Activated CD4-positive, alpha-beta memory T cell treated with anti-CD3 and anti-CD28 coated beads for 36 hours (primary cell): ENCODE data around the gene CDK17. TPM values are rescaled to one million over a fixed set of nuclear protein-coding genes. Genes with fewer than 3 reads are reported as not detected.
"Not testable (repeated sequence)": the region's sequence is repeated elsewhere in the genome, so short reads cannot be mapped to it uniquely, and the experiment has no call there.

Source experiments
- CTCF ChIA-PET: fragments of 350-600 bp; sonication (Branson Sonifier 250); formaldehyde crosslinking; loops from one replicate; lab custom pipeline; 2021; ENCODE audit warnings: antibody characterized with exemption, inconsistent platforms; lab: Charles Lee
- POLR2A ChIA-PET: fragments of 350-600 bp; sonication (Branson Sonifier 250); formaldehyde crosslinking; loops from one replicate; lab custom pipeline; 2021; ENCODE audit warnings: antibody characterized with exemption; lab: Charles Lee
- DNase-seq: peaks from one replicate; pipeline ENCODE4 v3.0.0-alpha.2; 2020
- H3K27ac Mint-ChIP-seq: one replicate; pipeline ENCODE4 v1.8.0; 2021; ENCODE audit warnings: mixed read lengths
- H3K27me3 Mint-ChIP-seq: one replicate; pipeline ENCODE4 v1.8.0; 2021; ENCODE audit warnings: mixed read lengths
- H3K36me3 Mint-ChIP-seq: one replicate; pipeline ENCODE4 v1.8.0; 2021; ENCODE audit warnings: mixed read lengths
- H3K4me1 Mint-ChIP-seq: one replicate; pipeline ENCODE4 v1.8.0; 2021; ENCODE audit warnings: low read depth, mixed read lengths
- H3K4me3 Mint-ChIP-seq: one replicate; pipeline ENCODE4 v1.8.0; 2021; ENCODE audit warnings: mild to moderate bottlenecking, mixed read lengths
- H3K9me3 Mint-ChIP-seq: one replicate; pipeline ENCODE4 v1.8.0; 2021; ENCODE audit warnings: mixed read lengths
- intact Hi-C: fragments of 100-400 bp; cut with micrococcal nuclease; formaldehyde crosslinking; loops from one replicate; pipeline ENCODE4 v1.15.1; 2023
- total RNA-seq, 2 experiments: library from RNA; stranded (reverse); gene quantifications; one replicate each; pipeline ENCODE4 v1.2.3, GENCODE V29; 2021

The CDK17 gene
- total RNA-seq, 2 experiments from 2014 or later, result 34.5 to 35.7 TPM

DNA sequence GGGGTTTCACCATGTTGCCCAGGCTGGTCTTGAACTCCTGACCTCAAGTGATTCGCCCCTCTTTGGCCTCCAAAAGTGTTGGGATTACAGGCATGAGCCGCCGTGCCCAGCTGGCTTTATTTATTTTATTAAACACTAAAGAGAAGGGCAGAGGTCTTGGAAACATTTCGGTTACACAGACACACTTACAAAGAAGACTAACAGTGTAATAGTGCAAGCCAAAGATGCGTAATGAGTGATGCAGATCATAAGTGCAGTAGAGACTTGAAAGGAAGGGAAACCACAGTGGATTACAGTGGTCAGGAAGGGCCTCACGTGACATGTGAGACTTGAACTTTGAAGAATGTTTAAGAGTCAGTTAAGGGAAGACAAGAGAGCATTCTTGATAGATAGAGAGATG, 33.9 kb upstream of the CDK17 start:
- ChIA-PET POLR2A (interaction anchor here (2.3 kb wide), 1 partner anchor 11 kb away, joined by 15 read pairs; no protein-coding TSS in a partner anchor), CTCF (interaction anchor here (1.8 to 3.1 kb wide), 3 partner anchors 11 to 33 kb away, joined by 6 to 14 read pairs (median 9); no protein-coding TSS in a partner anchor)
- no peaks in the 10 kb centered on the region for H3K9me3 Mint-ChIP-seq
- DNase-seq, result peak; percentile 88
- no peaks in the 10 kb centered on the region for H3K36me3 Mint-ChIP-seq
- peaks cover 31% of the 10 kb centered on the region for H3K4me1 Mint-ChIP-seq
- H3K4me3 Mint-ChIP-seq, result peak overlapping the region; percentile 4
- intact Hi-C loops, result loop anchor here (1.0 to 2.0 kb wide), 6 partner anchors 9 to 239 kb away; partner anchors contain the start of gene CFAP54
- H3K27me3 Mint-ChIP-seq, result no peaks in the 10 kb centered on the region
- peak overlapping the region; percentile 68 for H3K27ac Mint-ChIP-seq

DNA sequence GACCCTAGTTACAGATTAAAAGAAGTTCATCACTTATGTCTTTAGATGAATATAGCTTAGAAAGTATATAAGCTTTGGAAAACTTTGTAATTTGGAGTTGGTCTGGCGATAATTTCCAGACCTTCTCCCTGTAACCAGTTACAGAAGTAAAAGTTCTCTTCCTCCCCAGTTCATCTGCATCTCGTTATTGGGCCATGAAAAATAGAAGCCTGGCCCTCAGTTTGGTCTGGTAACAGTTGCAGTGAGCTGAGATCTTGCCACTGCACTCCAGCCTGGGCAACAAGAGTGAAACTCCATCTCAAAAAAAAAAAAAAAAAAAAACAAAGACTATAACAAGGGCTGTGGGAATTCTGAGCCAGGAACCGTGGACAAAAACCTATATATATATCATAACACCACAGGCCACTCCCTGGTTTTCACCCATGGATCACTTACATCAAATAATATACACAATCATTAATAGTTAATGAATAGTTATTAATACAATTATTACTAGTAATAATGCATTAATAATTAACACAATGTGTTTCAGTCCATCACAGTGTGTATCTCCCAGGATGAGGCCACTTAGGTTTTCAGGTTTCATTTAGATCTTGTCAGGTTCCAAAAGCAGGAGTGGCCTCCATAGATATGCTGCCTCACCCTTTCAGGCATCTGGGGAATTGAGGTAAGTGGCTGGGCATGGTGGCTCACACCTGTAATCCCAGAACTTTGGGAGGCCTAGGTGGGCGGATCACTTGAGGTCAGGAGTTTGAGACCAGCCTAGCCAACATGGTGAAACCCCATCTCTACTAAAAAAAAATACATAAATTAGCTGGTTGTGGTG, 32.5 kb upstream of the CDK17 start:
- H3K4me3 Mint-ChIP-seq, H3K27me3 Mint-ChIP-seq, H3K9me3 Mint-ChIP-seq, intact Hi-C loops, H3K27ac Mint-ChIP-seq, DNase-seq, H3K36me3 Mint-ChIP-seq: not testable (repeated sequence)
- peaks cover 43% of the 10 kb centered on the region for H3K4me1 Mint-ChIP-seq
- CTCF ChIA-PET, result interaction anchor here (1.9 kb wide), 1 partner anchor 31 kb away, joined by 9 read pairs; no protein-coding TSS in a partner anchor
- POLR2A ChIA-PET, result interaction anchor here (2.3 kb wide), 1 partner anchor 13 kb away, joined by 15 read pairs; no protein-coding TSS in a partner anchor

DNA sequence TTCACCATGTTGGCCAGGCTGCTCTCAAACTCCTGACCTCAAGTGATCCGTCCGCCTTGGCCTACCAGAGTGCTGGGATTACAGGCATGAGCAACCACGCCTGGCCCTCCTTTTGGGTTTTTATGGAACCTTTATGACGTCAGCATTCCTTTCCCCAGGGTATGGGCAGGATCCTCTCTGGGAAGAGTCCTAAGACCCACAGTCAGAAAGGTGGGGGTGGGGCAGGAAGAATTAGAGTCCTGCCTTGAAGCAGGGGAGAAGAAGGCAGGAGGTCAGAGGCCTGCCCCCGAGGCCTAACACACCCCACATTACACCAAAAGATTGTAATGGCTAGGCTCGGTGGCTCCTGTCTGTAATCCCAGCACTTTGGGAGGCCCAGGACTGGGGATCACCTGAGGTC, 30.8 kb upstream of the CDK17 start:
- intact Hi-C loops, result no loop called here
- no peak overlapping the region for H3K4me3 Mint-ChIP-seq
- peaks cover 53% of the 10 kb centered on the region for H3K4me1 Mint-ChIP-seq
- no peaks in the 10 kb centered on the region for H3K9me3 Mint-ChIP-seq
- H3K27me3 Mint-ChIP-seq, result no peaks in the 10 kb centered on the region
- ChIA-PET CTCF (interaction anchor here (1.1 kb wide), 1 partner anchor 86 kb away, joined by 3 read pairs; no protein-coding TSS in a partner anchor), POLR2A (no interaction called here)
- no peak for DNase-seq
- no peak overlapping the region for H3K27ac Mint-ChIP-seq
- no peaks in the 10 kb centered on the region for H3K36me3 Mint-ChIP-seq

DNA sequence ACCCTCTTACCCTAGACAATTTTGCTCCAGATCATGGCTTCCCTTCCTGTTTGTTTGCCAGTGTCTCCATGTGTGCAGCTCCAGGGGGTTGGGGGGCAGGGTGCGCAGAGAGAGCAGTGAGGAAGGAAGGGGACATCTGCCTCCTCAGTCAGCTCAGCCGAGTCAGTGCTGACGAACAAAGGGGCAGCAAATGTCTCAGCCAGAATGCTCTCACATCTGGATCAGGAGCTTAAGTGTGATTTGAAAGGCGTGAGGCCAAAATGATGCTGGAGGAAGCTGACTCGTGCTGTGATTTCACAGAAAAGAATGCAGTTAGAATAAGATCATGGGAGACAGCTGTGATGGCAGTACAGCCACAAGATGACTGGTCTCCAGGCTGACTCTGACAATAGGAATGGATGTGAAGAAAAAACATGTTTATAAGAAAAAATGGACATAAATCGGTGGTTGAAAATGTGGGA, 27.1 kb upstream of the CDK17 start:
- H3K9me3 Mint-ChIP-seq, result no peaks in the 10 kb centered on the region
- H3K4me1 Mint-ChIP-seq, result peaks cover 47% of the 10 kb centered on the region
- ChIA-PET CTCF (interaction anchor here (1.2 to 1.4 kb wide), 3 partner anchors 18 to 212 kb away, joined by 3 to 4 read pairs (median 3); partner anchors contain the start of gene CDK17), POLR2A (interaction anchor here (0.6 to 1.2 kb wide), 3 partner anchors 9 to 232 kb away, joined by 3 to 4 read pairs (median 3); no protein-coding TSS in a partner anchor)
- peak overlapping the region; percentile 17 for H3K4me3 Mint-ChIP-seq
- DNase-seq, result peak; percentile 76
- intact Hi-C loops, result loop anchor here (1.0 kb wide), 3 partner anchors 62 to 380 kb away; partner anchors contain the start of gene CFAP54
- no peaks in the 10 kb centered on the region for H3K36me3 Mint-ChIP-seq
- H3K27ac Mint-ChIP-seq, result peak overlapping the region; percentile 79
- H3K27me3 Mint-ChIP-seq, result no peaks in the 10 kb centered on the region

DNA sequence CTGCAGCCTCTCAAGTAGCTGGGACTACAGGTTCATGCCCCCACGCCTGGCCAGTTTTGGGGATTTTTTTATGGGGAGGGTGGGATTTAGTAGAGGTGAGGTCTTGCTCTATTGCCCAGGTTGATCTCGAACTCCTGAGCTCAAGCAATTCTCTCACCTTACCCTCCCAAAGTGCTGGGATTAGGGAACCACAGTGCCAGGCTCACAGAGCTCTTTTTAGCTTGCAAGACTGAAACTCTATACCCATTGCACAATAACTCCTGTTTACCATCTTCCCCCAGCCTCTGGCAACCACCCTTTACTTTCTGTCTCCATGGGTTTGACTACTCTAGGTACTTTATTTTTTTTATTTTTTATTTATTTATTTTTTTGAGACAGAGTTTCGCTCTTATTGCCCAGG, 25.7 kb upstream of the CDK17 start:
- ChIA-PET CTCF (interaction anchor here (0.7 to 3.2 kb wide), 5 partner anchors 20 to 211 kb away, joined by 3 to 8 read pairs (median 3); partner anchors contain the start of genes CDK17 and CFAP54), POLR2A (interaction anchor here (0.8 to 1.2 kb wide), 2 partner anchors 20 to 25 kb away, joined by 3 to 7 read pairs; partner anchors contain the start of gene CDK17)
- no peak for DNase-seq
- intact Hi-C loops, result loop anchor here (1.0 kb wide), 5 partner anchors 8 to 59 kb away; no protein-coding TSS in a partner anchor
- H3K27ac Mint-ChIP-seq, result peak overlapping the region; percentile 8
- peak overlapping the region; percentile 16 for H3K4me3 Mint-ChIP-seq
- no peaks in the 10 kb centered on the region for H3K36me3 Mint-ChIP-seq
- H3K4me1 Mint-ChIP-seq, result peaks cover 49% of the 10 kb centered on the region
- H3K27me3 Mint-ChIP-seq, result no peaks in the 10 kb centered on the region
- no peaks in the 10 kb centered on the region for H3K9me3 Mint-ChIP-seq

DNA sequence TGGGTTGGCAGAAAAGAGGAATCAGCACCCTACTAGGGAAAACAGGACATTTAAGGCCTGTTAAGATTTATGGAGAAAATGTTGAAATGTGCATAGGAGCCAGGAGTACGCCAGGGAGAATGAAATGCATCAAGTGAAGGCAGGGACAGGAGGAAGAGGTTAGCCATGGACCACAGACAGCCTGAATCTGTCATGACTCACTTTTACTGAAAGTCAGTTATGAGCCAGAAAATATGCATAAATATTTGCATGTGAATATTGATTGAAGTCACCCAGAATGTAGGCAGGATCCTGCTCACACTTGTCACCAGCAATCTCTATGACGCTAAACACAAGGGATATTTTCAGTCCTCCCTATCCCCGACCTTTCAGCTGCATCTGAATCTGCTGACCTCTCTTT, 25.1 kb upstream of the CDK17 start:
- ChIA-PET CTCF (interaction anchor here (1.1 to 3.2 kb wide), 3 partner anchors 21 to 64 kb away, joined by 3 to 8 read pairs (median 3); partner anchors contain the start of gene CFAP54), POLR2A (interaction anchor here (1.2 kb wide), 1 partner anchor 20 kb away, joined by 7 read pairs; no protein-coding TSS in a partner anchor)
- DNase-seq, result peak; percentile 67
- peaks cover 54% of the 10 kb centered on the region for H3K4me1 Mint-ChIP-seq
- H3K36me3 Mint-ChIP-seq, result no peaks in the 10 kb centered on the region
- intact Hi-C loops, result loop anchor here (1.0 kb wide), 5 partner anchors 9 to 60 kb away; no protein-coding TSS in a partner anchor
- peak overlapping the region; percentile 34 for H3K4me3 Mint-ChIP-seq
- H3K27ac Mint-ChIP-seq, result peak overlapping the region; percentile 51
- H3K27me3 Mint-ChIP-seq, result no peaks in the 10 kb centered on the region
- H3K9me3 Mint-ChIP-seq, result no peaks in the 10 kb centered on the region

DNA sequence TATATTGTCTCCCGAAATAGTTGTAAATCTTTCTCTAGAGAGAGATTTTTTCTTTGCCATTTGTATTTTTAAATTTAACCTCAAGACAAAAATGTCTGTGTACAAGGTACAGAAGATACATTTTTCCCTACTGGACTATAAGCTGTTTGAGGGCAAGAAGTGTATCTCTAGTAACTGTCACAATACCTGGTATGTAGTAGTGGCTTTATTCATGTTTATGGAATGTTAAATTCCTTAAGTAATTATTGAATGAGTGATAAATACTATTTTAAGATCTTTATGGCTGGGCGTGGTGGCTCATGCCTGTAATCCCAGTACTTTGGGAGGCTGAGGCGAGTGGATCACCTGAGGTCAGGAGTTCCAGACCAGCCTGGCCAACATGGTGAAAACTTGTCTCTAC, 24.4 kb upstream of the CDK17 start:
- no peak for DNase-seq
- Mint-ChIP-seq H3K27ac (no peak overlapping the region), H3K36me3 (no peaks in the 10 kb centered on the region), H3K27me3 (no peaks in the 10 kb centered on the region), H3K4me1 (peaks cover 58% of the 10 kb centered on the region), H3K9me3 (no peaks in the 10 kb centered on the region), H3K4me3 (no peak overlapping the region)
- intact Hi-C loops, result no loop called here
- POLR2A ChIA-PET, result interaction anchor here (1.1 kb wide), 1 partner anchor 21 kb away, joined by 3 read pairs; no protein-coding TSS in a partner anchor
- CTCF ChIA-PET, result interaction anchor here (1.3 to 3.2 kb wide), 2 partner anchors 23 to 65 kb away, joined by 3 to 8 read pairs; partner anchors contain the start of gene CFAP54

DNA sequence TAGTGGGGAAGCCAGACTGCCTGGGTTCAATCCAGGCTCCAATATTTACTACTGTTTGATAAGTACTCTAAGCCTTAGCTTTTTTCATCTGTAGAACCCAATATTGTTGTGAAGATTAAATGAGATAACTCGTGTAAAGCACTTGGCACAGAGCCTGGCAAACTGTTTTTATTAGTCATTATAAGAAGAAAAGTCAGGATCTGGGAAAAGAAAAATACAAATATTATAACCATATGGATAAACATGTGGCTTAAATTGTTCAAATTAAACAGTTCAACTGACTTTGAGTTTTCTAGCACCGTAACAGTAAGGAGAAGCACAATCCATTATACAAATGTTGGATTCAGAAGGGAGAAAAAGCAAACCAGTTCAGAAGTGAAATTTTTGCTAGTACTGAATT, 22.0 kb upstream of the CDK17 start:
- intact Hi-C loops, result no loop called here
- Mint-ChIP-seq H3K4me1 (peaks cover 48% of the 10 kb centered on the region), H3K36me3 (no peaks in the 10 kb centered on the region), H3K4me3 (no peak overlapping the region), H3K9me3 (no peaks in the 10 kb centered on the region), H3K27me3 (no peaks in the 10 kb centered on the region), H3K27ac (no peak overlapping the region)
- ChIA-PET POLR2A (no interaction called here), CTCF (interaction anchor here (0.7 to 1.3 kb wide), 2 partner anchors 26 to 204 kb away, joined by 3 to 5 read pairs; no protein-coding TSS in a partner anchor)
- DNase-seq, result no peak

DNA sequence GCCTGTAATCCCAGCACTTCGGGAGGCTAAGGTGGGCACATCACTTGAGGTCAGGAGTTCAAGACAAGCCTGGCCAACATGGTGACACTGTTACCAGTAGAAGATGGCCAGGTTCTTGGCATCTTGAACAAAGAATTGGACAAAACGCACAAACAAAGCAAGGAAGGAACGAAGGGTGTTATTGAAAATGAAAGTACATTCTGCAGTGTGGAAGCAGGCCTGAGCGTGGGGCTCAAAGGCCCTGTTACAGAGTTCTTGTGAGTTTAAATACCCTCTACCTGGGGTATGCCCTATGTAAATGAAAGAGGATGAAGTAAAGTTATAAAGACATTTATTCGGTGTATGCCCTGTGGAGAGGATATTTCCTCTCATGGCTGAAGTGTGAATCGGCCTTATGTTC, 20.8 kb upstream of the CDK17 start:
- Mint-ChIP-seq H3K9me3 (no peaks in the 10 kb centered on the region), H3K27me3 (no peaks in the 10 kb centered on the region), H3K27ac (peak overlapping the region; percentile 54), H3K4me1 (peaks cover 42% of the 10 kb centered on the region), H3K4me3 (peak overlapping the region; percentile 69), H3K36me3 (no peaks in the 10 kb centered on the region)
- no peak for DNase-seq
- CTCF ChIA-PET, result interaction anchor here (1.1 kb wide), 1 partner anchor 68 kb away, joined by 3 read pairs; the partner anchor contains the start of gene CFAP54
- intact Hi-C loops, result no loop called here
- POLR2A ChIA-PET, result no interaction called here

DNA sequence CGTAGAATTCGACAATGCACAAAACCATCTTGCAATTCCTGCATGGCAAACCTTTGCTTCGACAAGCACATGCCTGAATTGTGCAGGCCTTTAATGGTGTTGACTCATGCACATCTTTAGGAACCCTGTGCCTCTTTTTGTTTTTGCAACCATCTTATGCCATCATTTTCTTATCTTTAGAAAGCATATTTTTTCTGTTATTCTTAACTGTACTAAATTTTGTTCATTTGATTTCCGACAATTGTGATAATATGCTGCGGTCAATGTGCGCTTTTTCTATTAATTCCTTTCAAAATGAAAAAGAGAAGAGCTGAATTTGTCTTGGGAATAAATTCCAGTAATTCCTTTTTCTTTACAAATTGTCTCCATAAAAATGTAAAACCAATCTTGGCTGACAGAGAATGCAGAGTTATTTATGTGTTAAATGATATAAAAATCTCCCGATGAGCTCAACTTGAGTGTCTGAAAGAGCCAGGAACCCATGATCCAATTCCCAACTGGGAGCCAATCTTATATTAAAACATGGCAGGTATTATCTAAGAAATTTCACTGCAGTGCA, 20.1 kb upstream of the CDK17 start:
- ChIA-PET POLR2A (no interaction called here), CTCF (interaction anchor here (1.1 kb wide), 1 partner anchor 69 kb away, joined by 3 read pairs; the partner anchor contains the start of gene CFAP54)
- no peaks in the 10 kb centered on the region for H3K9me3 Mint-ChIP-seq
- no peaks in the 10 kb centered on the region for H3K27me3 Mint-ChIP-seq
- intact Hi-C loops, result no loop called here
- no peak overlapping the region for H3K4me3 Mint-ChIP-seq
- H3K4me1 Mint-ChIP-seq, result peaks cover 36% of the 10 kb centered on the region
- no peak overlapping the region for H3K27ac Mint-ChIP-seq
- H3K36me3 Mint-ChIP-seq, result no peaks in the 10 kb centered on the region
- DNase-seq, result no peak

DNA sequence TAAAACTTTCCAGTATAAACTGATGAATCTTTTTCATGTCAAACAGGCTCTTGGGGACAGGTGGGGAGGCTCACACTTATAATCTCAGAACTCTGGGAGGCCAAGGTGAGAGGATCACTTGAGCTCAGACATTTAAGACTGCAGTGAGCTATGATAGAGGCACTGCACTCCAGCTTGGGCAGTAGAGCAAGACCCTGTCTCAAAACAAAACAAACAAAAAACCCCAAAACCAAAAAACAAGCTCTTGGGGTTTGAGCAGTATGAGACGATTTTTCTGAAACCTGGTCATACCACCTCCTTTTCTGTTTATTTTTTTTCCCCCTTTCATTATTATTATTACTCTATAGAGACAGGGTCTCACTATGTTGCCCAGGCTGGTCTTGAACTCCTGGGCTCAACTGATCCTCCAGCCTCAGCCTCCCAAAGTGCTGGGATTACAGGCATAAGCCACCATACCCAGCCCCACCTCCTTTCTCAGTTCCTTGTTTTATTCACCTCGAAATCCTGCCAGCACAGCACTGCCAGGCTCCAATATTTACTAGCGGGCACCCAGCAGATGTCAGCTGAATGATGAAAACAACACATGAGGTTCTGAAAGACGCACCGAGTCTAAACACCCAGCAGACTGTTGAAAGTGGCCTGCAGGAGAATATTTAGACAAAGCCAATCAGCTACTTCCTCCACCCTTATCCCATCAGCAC, 19.5 kb upstream of the CDK17 start:
- DNase-seq, result no peak
- H3K4me1 Mint-ChIP-seq, result peaks cover 31% of the 10 kb centered on the region
- no peaks in the 10 kb centered on the region for H3K27me3 Mint-ChIP-seq
- no peak overlapping the region for H3K4me3 Mint-ChIP-seq
- H3K9me3 Mint-ChIP-seq, result no peaks in the 10 kb centered on the region
- ChIA-PET CTCF (interaction anchor here (0.6 to 1.1 kb wide), 4 partner anchors 70 to 103 kb away, joined by 3 read pairs; partner anchors contain the start of gene CFAP54), POLR2A (interaction anchor here (0.9 kb wide), 1 partner anchor 67 kb away, joined by 3 read pairs; no protein-coding TSS in a partner anchor)
- no peak overlapping the region for H3K27ac Mint-ChIP-seq
- H3K36me3 Mint-ChIP-seq, result no peaks in the 10 kb centered on the region
- intact Hi-C loops, result no loop called here
